ENCODE results near the gene IL37. TPM values are rescaled to one million over a fixed set of nuclear protein-coding genes. Genes with fewer than 3 reads are reported as not detected.

IL37 gene
- total RNA-seq, 2 donors from 2014 or later: not detected

Other genes starting within 250 kb of the IL37 start
- not detected for gene NT5DC4, start 190.1 kb upstream of the IL37 start, total RNA-seq
- gene CKAP2L, start 146.6 kb upstream of the IL37 start, total RNA-seq: 10 to 100 TPM; 26.8 to 45.7 TPM
- 10 to 100 TPM in 1 of 2 donors, under 1 TPM in 1; 0.25 to 12.3 TPM for gene IL1A, start 126.7 kb upstream of the IL37 start, total RNA-seq
- 10 to 100 TPM in 1 of 2 donors, 1 to 10 TPM in 1; 1.8 to 12.0 TPM for gene IL1B, start 74.4 kb upstream of the IL37 start, total RNA-seq
- not detected for gene IL36G, start 66.8 kb downstream of the IL37 start, total RNA-seq
- gene IL36A, start 94.3 kb downstream of the IL37 start, total RNA-seq: not detected
- not detected for gene IL36B, start 141.7 kb downstream of the IL37 start, total RNA-seq
- gene IL36RN, start 148.0 kb downstream of the IL37 start, total RNA-seq: not detected
- not detected for gene IL1F10, start 156.8 kb downstream of the IL37 start, total RNA-seq
- 1 to 10 TPM; 3.3 to 3.7 TPM for gene IL1RN, start 216.4 kb downstream of the IL37 start, total RNA-seq

All from natural killer cell treated with Interleukin-12 subunit alpha and Interleukin-12 subunit beta and Interleukin-15 and Interleukin-18, amount 100 ng/mL, for 72 hours (primary cell).